GM12864 (cell line): ENCODE measurements around the gene RHOBTB3.

Source experiments
- DNase-seq: peaks from one replicate; pipeline ENCODE4 v3.0.0-alpha.2; 2011; ENCODE audit warnings: low read depth
- H3K4me3 ChIP-seq: 2 replicates; pipeline ENCODE4 v1.5.1; 2011; ENCODE audit warnings: mild to moderate bottlenecking, low read depth, low read length, control low read depth
- TF ChIP-seq, protein P1 (sequence below): IDR thresholded peaks from 2 replicates; pipeline ENCODE4 v1.5.1; 2011; ENCODE audit warnings: low read depth, mild to moderate bottlenecking, moderate library complexity, low read length, control low read depth, inconsistent platforms; ENCODE audit errors: missing control alignments

The RHOBTB3 gene

DNA sequence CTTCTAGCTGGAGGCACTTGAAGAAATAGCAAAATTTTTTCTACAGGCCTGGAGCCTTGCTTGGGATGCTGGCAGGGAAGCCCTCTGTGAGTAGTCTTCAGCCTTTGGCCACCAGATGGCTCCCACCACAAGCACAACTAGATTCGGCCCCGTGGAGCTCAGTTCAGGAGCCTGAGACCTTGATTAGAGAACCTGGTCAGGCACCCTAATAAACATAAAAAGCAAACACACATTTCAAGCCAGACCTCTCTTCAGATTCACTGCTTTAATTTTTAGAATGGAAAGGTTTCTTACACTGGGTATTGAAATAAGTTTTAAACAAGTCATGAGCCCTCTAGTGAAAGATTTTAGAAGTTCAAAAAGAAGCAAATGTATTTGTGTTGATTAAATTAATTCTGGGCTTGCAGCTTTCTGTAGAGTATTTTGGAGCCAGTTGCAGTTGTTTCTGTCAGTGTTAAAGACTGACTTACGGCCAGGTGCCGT lies 50.0 kb downstream of the RHOBTB3 start:
- H3K4me3 ChIP-seq = no peak overlapping the region
- peak; percentile 67 for DNase-seq
- TF ChIP-seq, protein P1, sequence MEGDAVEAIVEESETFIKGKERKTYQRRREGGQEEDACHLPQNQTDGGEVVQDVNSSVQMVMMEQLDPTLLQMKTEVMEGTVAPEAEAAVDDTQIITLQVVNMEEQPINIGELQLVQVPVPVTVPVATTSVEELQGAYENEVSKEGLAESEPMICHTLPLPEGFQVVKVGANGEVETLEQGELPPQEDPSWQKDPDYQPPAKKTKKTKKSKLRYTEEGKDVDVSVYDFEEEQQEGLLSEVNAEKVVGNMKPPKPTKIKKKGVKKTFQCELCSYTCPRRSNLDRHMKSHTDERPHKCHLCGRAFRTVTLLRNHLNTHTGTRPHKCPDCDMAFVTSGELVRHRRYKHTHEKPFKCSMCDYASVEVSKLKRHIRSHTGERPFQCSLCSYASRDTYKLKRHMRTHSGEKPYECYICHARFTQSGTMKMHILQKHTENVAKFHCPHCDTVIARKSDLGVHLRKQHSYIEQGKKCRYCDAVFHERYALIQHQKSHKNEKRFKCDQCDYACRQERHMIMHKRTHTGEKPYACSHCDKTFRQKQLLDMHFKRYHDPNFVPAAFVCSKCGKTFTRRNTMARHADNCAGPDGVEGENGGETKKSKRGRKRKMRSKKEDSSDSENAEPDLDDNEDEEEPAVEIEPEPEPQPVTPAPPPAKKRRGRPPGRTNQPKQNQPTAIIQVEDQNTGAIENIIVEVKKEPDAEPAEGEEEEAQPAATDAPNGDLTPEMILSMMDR = peak; percentile 82

DNA sequence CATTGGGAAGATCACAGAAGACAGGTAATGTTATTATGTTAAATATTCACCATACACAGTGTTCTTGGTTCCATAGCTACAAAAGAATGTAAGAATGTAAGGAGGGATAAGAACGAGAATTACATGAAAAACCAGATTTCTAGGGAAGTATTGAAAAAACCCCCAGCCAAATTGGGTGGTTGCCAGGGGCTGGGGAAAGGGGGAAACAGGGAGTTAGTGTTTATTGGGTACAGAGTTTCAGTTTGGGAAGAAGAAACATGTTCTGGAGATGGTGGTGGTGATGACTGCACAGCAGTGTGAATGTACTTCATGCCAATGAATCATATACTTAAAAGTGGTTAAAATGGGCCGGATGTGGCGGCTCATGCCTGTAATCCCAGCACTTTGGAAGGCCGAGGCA lies 51.0 kb downstream of the RHOBTB3 start:
- H3K4me3 ChIP-seq = no peak overlapping the region
- TF ChIP-seq, protein P1 = no peak
- no peak for DNase-seq

DNA sequence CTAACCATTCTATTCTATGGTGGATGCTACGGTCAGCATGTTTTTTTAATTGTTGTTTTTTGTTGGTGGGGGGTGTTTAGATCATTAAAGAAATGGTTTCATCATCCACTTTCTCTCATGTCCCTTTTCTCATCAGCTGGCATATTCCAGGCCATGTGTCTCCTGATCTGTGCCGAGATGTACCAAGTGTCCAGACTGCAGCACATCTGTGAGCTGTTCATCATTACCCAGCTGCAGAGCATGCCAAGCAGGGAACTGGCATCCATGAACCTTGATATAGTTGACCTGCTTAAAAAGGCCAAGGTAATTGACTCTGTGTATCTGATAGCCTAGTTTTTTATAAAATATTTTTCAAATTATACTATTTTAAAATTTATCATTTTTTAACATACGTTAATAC lies 52.5 kb downstream of the RHOBTB3 start:
- H3K4me3 ChIP-seq = no peak overlapping the region
- DNase-seq = no peak
- TF ChIP-seq, protein P1 = no peak

DNA sequence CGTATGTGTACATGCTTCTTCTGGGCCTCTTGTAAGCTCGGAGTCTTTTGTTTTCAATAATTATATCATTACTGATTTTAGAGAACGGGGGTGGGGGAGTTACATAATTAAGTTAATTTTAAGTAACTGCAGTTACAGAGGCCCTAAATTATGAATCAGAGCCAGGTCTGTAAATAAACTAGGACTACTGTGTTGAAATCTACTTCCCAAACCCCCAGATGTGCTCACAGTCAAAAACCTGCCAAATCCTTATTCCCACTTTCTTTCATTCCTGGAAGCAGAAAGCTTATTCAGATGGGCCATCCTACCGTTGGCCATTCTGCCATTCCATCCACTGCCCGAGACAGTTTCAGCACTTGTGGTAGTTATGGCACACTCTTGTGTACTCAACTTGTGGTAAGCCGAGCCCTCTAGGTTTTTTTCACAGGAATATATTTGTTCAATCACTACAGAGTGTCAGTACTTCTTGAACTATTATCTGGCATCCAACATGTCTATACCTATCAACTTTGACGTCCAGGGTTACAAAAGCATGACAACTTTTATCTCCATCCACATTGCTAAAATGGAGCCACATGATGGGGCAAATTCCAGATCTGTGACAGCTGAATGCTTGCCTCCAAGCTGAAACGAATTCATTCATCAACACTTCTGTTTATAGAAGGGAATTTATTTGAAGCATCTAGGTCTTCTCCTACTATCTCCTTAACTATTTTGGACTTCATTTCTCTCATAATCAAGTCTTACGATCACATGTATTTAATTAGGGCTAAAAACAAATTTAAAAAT lies 53.6 kb downstream of the RHOBTB3 start:
- no peak overlapping the region for H3K4me3 ChIP-seq
- DNase-seq = no peak
- TF ChIP-seq, protein P1 = no peak

DNA sequence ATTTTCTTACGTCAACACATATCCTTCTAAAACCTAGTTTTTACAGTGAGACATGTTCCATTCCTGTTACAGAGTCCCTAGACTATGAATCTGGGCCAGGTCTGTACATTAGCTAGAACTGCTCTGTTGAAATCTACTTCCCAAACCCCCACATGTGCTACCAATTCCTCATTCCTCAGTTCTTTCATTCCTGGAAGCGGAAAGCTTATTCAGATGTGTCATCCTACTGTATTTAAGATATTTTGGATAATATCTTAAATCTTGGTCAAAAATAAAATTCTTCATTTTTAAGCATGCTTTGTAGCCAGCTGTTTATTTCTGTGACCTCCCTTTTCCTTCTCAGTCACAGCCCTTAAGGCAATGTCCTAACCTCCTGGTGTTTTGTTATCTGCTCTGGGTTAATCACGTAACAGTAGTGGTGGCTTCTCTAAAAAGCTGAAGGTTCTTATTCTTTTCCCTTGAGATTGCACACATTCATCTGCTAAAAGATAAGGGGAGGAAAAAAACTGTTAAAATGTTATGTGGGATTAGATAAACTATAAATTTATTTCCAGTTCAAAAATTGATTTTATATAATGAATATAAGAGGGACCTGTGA lies 55.8 kb downstream of the RHOBTB3 start:
- H3K4me3 ChIP-seq = no peak overlapping the region
- DNase-seq = no peak
- TF ChIP-seq, protein P1 = no peak

DNA sequence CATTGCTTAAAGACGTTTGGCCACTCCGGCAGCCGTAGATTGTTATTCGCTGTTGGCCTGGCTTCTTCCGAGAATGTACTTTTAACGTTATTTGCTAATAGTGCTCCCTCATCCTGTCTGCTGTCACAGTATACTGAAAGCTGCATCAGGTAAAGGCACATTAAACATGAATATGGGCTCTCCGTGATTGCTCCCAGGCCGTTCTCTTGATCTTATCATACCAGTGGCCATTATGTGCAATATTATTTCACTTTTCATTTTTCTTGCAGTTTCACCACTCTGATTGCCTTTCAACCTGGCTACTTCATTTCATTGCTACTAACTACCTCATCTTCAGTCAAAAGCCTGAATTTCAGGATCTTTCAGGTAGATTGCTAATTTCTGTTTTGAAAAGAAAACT lies 57.4 kb downstream of the RHOBTB3 start:
- no peak overlapping the region for H3K4me3 ChIP-seq
- no peak for DNase-seq
- TF ChIP-seq, protein P1 = no peak

DNA sequence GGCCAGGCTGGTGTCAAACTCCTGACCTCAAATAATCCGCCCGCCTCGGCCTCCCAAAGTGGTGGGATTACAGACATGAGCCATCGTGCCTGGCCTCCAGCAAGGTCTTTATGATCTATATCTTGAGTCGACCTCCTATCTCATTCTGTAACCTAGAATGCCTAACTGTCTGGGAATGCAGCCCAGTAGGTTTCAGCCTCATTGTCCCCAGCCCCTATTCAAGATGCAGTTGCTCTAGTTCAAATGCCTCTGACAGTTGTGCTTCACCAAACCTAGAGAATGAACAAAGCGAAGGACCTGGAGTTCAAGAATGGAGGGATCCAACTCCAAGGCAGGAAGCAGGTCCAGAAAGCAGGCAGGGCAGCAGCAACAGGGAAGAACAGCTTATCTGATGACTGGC lies 60.6 kb downstream of the RHOBTB3 start:
- TF ChIP-seq, protein P1 = no peak
- no peak overlapping the region for H3K4me3 ChIP-seq

More for the DNA sequence above, 60.6 kb downstream of the RHOBTB3 start:
- no peak for DNase-seq
